GM18505 (cell line): ENCODE data around the gene C5orf63.
"Not testable (repeated sequence)": the region's sequence is repeated elsewhere in the genome, so short reads cannot be mapped to it uniquely, and the experiment has no call there.

ENCODE experiments used
- ATAC-seq: cut with Tn5 transposase; IDR thresholded peaks from one replicate; pipeline ENCODE4 v1.9.1; 2021; ENCODE audit not compliant: unreplicated experiment
- POLR2A ChIP-seq: IDR thresholded peaks from 4 replicates; pipeline ENCODE4 v1.6.1; 2011; ENCODE audit warnings: borderline replicate concordance; ENCODE audit not compliant: insufficient read depth, insufficient read length; ENCODE audit errors: extremely low read depth

The C5orf63 gene

DNA sequence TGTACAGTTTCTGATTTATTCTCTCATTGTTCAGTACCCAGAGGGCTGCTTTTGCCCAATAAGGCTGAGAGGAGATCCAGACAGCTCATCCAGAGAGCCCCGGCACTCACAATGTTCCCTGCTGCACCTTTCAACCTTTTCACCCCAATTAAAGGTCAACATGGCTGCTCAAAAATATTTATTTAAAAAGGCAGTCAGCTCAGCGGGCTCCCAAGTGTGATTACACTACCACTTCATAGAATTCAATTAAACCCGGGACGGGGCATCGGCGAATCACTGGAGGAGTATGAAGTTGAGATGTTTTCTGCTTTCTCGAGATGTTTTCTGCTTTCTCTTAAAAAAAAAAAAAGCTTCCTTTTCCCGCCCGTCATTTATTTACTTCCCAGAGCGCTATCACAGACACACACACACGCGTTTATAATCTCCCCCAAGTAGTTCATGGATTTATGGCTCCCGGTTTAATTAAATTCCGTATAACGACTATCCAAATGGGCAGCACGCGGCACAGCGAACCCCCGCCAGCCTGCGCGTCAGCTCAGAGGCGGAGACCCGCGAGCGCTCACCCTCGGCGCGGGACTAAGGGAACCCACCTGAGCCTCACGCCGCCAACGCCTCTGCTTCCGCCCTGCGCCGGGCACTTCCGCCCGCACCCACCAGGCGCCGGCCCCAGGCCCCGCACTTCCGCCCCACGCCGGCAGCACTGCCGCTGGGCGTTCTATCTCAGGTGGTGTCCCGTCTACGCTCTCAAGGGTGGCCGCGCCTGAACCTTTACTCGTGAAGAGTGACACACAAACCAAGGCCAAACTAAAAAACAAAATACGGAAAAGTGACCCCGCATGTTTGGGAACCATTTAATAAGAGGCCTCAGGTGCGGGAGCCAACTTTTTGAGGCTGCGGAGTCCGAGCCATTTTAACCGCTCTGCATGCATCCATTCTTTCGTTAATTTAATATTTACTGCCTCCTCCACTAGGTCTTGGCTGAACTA lies at the start of gene C5orf63:
Gene C5orf63, minus strand, starts transcription at position 642 of the 986 bp plus-strand sequence. CDS start 14,507 bp downstream, outside the sequence.
- ATAC-seq: peak; percentile 99
- TF ChIP-seq POLR2A: peak; percentile 86

DNA sequence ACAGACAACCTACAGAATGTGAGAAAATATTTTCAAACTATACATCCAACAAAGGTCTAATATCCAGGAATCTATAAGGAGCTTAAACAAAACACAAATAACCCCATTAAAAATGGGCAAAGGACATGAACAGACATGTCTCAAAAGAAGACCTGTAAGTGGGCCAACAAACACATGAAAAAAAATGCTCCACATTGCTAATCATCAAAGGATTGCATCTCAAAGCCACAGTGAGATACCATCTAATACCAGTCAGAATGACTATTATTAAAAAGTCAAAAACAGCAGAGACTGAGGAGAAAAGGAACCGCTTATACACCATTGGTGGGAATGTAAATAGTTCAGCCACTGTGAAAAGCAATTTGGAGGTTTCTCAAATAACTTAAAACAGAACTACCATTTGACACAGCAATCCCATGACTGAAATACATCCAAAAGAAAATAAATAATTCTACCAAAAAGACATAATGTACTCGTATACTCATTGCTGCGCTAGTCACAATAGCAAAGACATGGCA lies 39.1 kb upstream of the C5orf63 start:
- no peak for ATAC-seq
- no peak for TF ChIP-seq POLR2A

DNA sequence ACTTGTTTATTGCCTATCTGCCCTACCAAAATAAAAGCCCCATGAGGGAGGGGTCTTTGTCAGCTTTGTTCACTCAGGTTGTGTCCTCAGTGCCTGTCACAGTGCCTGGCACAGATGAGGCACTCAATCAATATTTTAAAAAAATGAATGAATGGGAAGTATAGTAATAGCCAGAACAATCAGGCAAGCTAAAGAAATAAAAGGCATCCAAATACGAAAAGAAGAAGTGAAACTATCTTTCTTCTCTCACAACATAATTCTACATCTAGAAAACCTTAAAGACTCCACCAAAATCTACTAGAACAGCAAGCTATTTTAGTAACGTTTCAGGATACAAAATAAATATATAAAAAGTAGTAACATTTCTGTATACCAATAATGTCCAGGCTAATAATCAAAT lies 37.8 kb upstream of the C5orf63 start:
- ATAC-seq: peak; percentile 84
- TF ChIP-seq POLR2A: no peak

DNA sequence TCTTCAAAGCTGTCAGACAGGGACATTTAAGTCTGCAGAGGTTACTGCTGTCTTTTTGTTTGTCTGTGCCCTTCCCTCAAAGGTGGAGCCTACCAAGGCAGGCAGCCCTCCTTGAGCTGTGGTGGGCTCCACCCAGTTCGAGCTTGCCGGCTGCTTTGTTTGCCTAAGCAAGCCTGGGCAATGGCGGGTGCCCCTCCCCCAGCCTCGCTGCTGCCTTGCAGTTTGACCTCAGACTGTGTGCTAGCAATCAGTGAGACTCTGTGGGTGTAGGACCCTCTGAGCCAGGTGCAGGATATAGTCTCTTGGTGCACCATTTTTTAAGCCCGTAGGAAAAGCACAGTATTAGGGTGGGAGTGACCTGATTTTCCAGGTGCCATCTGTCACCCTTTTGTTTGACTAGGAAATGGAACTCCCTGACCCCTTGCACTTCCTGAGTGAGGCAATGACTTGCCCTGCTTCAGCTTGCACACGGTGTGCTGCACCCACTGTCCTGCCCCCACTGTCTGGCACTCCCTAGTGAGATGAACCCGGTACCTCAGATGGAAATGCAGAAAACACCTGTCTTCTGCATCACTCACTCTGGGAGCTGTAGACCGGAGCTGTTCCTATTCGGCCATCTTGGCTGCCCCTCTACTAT lies 35.4 kb upstream of the C5orf63 start:
- not testable (repeated sequence) for ATAC-seq

DNA sequence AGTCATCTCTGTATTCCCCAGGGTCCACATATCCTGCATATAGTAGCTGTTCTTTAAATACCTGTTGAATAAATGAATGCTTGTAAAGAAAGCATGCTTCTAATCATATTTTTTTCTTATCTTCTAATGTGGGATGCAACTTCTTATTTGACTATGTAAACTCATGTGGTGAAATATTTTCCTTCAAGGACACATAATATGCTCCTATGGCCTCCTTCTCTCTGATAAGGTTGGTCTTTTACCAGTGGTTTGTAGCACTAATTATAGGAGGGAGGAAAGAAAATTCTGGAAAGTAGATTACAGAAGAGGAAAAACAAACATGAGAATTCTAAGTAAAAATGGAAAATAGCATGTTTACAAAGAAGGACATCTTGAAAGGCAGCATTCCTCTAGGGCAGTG lies 28.6 kb upstream of the C5orf63 start:
- TF ChIP-seq POLR2A: no peak

DNA sequence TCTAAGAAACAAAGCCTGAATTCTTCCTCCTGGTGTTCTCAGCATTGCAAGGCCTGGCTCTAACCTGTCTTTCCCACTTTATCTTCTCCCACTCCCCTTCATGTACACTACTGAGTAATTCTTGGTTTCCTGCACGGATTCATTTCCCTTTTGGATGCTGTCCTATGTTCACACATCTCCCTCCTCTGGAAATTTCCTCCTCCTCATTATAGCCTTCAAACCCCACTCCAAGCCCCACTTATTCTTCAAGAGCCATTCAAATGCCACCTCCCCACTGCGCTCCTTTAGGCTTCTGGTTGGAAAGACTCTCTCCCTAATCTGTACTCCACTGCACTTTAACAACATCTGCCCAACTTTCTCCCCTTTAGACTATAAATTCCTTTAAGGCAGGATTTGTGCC lies 28.2 kb upstream of the C5orf63 start:
- no peak for TF ChIP-seq POLR2A
- no peak for ATAC-seq

More for the DNA sequence above, 28.6 kb upstream of the C5orf63 start:
- ATAC-seq: no peak

DNA sequence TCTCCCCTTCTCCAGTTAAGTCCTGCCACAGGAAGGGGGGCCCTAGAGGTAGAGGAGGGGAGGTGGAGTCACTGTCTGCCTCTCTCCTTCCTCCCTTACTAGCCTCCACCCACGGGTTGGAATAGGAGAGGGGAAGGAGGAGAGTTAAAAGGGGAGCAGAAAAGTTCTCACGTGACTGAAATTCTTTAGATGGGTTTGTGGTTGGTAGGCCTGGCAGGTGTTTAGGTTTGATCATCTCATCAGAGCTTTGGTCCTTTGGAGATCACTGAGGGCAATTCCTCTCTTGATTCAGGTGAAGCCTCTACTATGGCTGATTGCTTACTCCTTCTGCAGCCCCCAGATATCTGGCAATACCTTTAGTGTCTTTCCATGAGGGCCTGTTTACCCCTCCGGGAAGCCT lies 24.9 kb upstream of the C5orf63 start:
- no peak for TF ChIP-seq POLR2A
- no peak for ATAC-seq

DNA sequence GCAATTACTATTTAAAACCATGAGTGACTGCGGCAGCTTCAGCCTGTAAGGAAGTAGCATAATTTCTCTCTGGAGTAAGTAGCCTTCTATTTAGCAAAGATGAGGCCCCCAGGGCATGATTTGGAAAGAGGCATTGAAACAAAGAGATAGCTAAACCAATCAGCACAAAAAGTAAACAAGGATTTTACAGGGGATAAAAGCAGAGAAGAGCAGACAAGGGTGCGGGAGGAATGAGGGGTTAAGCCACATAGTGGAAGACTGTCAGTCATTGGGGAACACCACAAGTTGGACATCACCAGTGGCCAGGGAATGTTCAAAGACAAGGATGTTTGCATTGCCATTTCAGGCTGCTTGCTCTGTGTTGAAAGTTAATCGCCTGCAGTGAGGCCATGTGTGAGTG lies 24.0 kb upstream of the C5orf63 start:
- ATAC-seq: no peak
- no peak for TF ChIP-seq POLR2A

DNA sequence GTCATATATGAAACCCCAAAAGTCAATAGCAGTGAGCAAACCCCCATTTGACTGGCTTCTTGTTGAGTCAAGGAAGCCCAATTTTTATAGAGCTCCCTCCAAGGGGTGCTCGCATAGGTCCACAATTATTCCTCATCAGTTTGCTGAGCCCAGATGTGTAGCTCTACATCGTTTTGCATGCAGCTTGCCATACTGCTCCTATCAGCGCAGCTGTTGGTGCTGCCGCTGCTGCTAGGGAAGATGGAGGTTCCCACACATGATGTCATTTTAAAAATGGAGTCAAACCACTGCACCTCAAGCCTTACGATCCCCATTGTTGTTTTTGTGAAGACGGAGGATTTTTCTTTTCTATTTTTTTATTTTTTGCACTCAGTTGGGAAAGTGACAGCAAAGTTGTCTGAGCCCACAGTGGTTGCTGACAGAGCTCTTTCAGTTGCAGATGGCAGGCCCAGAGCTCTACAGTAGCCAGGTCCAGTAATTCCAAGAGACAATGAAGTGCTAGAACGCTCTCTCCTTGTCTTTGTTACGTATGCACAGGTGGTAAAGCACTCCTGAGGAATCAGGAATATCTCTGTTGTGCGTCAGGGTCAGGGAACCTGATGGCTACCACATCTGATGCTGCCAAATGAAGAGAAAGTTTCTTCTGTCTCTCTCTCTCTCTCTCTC lies 23.2 kb upstream of the C5orf63 start:
- TF ChIP-seq POLR2A: no peak
- no peak for ATAC-seq

DNA sequence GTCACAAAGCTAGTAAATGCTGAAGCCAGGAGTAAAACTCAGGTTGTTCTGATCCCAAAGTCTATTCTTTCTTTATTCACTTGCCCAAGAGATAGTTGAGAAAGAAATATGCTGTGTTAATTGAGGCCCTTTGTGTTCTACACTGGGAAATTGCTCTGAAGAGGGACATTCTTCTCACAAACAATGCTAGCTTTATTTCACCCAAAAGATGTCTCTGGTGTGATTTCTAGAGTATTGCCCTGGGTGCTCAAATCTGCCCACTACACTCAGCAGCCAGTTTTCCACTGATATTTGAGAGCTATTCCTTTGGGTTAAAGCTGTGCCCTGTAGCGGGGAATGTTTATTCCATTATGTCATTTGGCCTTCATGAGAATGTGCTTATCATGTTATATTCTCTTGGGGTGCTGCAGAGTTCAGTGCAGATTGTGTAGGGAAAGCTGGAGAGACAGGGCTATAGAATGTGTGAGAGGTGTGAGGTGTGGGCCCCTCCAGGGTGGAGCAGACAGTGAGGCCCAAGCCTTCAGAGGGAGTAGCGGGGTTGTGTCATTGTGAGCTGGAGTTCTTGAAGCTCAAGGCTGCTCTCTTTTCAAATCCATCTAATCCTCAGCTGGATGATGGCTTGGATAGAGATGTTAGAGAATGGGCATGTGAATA lies 21.0 kb upstream of the C5orf63 start:
- no peak for ATAC-seq
- no peak for TF ChIP-seq POLR2A

DNA sequence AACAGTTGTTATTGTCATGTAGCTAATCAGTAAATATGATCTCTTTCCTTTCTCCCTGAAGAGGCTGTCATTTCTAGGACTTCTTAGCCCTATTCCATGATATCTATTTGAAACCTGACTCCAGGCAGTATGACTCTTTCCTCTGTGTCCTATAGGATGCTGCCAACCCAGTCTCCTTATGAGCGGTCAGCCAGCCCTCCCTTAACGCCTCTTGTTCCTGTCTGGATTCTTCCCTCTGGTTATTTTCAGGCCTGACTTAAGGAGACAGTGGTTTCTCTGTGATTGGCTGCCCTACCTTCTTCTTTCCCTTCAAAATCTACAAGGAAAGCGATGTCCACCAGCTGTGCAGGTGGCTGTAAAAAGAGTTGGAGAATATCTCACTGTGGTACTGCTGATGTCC lies 19.4 kb upstream of the C5orf63 start:
- no peak for ATAC-seq
- no peak for TF ChIP-seq POLR2A

DNA sequence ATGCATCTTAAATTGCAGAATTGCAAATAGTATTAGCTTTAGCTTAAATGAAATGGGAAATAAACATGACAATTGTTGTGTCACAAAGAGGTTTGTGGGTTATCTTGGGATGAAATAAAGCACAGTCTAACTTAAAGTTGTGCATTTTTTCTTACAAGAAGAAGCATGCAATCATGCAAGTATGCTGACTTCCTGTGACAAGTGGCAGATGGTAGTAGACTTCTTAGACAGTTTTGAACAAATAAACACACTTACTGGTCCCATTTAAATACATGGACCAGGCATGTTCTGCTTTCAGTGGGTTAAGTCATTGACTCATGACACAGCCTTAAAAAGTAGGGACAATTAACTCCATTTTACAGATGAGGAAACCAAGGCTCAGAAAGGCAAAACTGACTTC lies 15.9 kb upstream of the C5orf63 start:
- no peak for TF ChIP-seq POLR2A

DNA sequence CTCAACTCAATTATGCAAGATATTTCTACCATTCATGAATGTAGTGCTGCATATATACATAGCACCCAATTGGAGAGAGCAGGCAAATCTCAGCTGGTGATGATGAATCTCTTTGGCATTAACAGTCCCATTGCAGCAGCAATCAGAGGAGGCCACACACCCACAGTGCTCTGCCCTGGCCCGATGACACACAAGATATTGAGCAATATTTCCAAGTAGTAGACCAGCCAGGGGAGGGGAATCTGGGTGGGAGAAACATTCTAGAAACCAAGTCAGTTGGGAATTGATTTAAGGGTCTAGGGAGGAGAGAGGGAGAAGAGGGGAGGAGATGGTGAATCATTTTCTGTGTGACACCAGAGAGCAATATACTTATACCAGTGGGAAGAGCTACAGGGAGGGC lies 14.9 kb upstream of the C5orf63 start:
- no peak for TF ChIP-seq POLR2A
- no peak for ATAC-seq

More for the DNA sequence above, 15.9 kb upstream of the C5orf63 start:
- ATAC-seq: no peak
